ENCODE measurements around the gene SLC6A18. TPM values are rescaled to one million over a fixed set of nuclear protein-coding genes. Genes with fewer than 3 reads are reported as not detected.

Gene SLC6A18
- total and polyA plus RNA-seq, 5 donors from 2014 or later = not detected

- H3K27ac ChIP-seq (ENCODE audit: insufficient read depth, low read length, poor library complexity, severe bottlenecking) = no peak overlapping the region
- no peaks in the 10 kb centered on the region for H3K36me3 ChIP-seq (ENCODE audit: control insufficient read depth, insufficient read depth, low read length)
- DNase-seq (no peak), ATAC-seq (ENCODE audit: low read depth in 2 of 2) (no peak)
- H3K4me3 ChIP-seq (ENCODE audit: low read depth, low read length) = no peak overlapping the region
- H3K4me1 Mint-ChIP-seq = peaks cover 0 to 3% (median 0%) of the 10 kb centered on the region in 4 donors
- no peaks in the 10 kb centered on the region for H3K9me3 ChIP-seq (ENCODE audit: control insufficient read depth in 2 of 2, low read length in 2 of 2)
- no peaks in the 10 kb centered on the region for H3K4me1 ChIP-seq (ENCODE audit: control insufficient read depth, insufficient read depth, low read length, poor library complexity, severe bottlenecking)
- no peaks in the 10 kb centered on the region for H3K27me3 Mint-ChIP-seq
- H3K36me3 Mint-ChIP-seq = no peaks in the 10 kb centered on the region
- H3K27me3 ChIP-seq (ENCODE audit: control insufficient read depth, insufficient read depth, low read length) = no peaks in the 10 kb centered on the region
- no peak overlapping the region for H3K27ac Mint-ChIP-seq
- peaks cover 0 to 2% (median 0%) of the 10 kb centered on the region in 7 donors for H3K9me3 Mint-ChIP-seq
- no peak overlapping the region for H3K4me3 Mint-ChIP-seq
Measured at GRCh38 chr5:1218351-1219080, 6.7 kb upstream of the SLC6A18 start.

- H3K27me3 ChIP-seq (ENCODE audit: control insufficient read depth, insufficient read depth, low read length) = no peaks in the 10 kb centered on the region
- H3K36me3 ChIP-seq (ENCODE audit: control insufficient read depth, insufficient read depth, low read length) = no peaks in the 10 kb centered on the region
- no peak for ATAC-seq (ENCODE audit: low read depth in 2 of 2)
Measured at GRCh38 chr5:1219098-1219767, 5.9 kb upstream of the SLC6A18 start.

GRCh38 chr5:1219768-1220100, 5.4 kb upstream of the SLC6A18 start:
- no peaks in the 10 kb centered on the region for H3K36me3 Mint-ChIP-seq
- H3K9me3 ChIP-seq (ENCODE audit: control insufficient read depth in 2 of 2, low read length in 2 of 2) = no peaks in the 10 kb centered on the region
- H3K27ac ChIP-seq (ENCODE audit: insufficient read depth, low read length, poor library complexity, severe bottlenecking) = no peak overlapping the region
- no peaks in the 10 kb centered on the region for H3K27me3 ChIP-seq (ENCODE audit: control insufficient read depth, insufficient read depth, low read length)
- H3K4me3 ChIP-seq (ENCODE audit: low read depth, low read length) = no peak overlapping the region
- no peak overlapping the region for H3K27ac Mint-ChIP-seq
- ATAC-seq (ENCODE audit: low read depth in 2 of 2) = no peak
- no peaks in the 10 kb centered on the region for H3K4me1 ChIP-seq (ENCODE audit: control insufficient read depth, insufficient read depth, low read length, poor library complexity, severe bottlenecking)
- H3K36me3 ChIP-seq (ENCODE audit: control insufficient read depth, insufficient read depth, low read length) = no peaks in the 10 kb centered on the region
- no peak overlapping the region for H3K4me3 Mint-ChIP-seq
- peaks cover 0 to 3% (median 0%) of the 10 kb centered on the region in 4 donors for H3K4me1 Mint-ChIP-seq
- no peak for DNase-seq
- H3K27me3 Mint-ChIP-seq = no peaks in the 10 kb centered on the region
- H3K9me3 Mint-ChIP-seq = peaks cover 0 to 2% (median 0%) of the 10 kb centered on the region in 7 donors

More at GRCh38 chr5:1219098-1219767, 5.9 kb upstream of the SLC6A18 start:
- Mint-ChIP-seq H3K4me3 (no peak overlapping the region), H3K27me3 (no peaks in the 10 kb centered on the region), H3K36me3 (no peaks in the 10 kb centered on the region), H3K27ac (no peak overlapping the region), H3K9me3 (peaks cover 0 to 2% (median 0%) of the 10 kb centered on the region in 7 donors), H3K4me1 (peaks cover 0 to 3% (median 0%) of the 10 kb centered on the region in 4 donors)
- no peak for DNase-seq
- Histone ChIP-seq H3K4me1 (ENCODE audit: control insufficient read depth, insufficient read depth, low read length, poor library complexity, severe bottlenecking) (no peaks in the 10 kb centered on the region), H3K27ac (ENCODE audit: insufficient read depth, low read length, poor library complexity, severe bottlenecking) (no peak overlapping the region), H3K9me3 (ENCODE audit: control insufficient read depth in 2 of 2, low read length in 2 of 2) (no peaks in the 10 kb centered on the region), H3K4me3 (ENCODE audit: low read depth, low read length) (no peak overlapping the region)

GRCh38 chr5:1220351-1220750, 4.8 kb upstream of the SLC6A18 start:
- no peak overlapping the region for H3K4me3 ChIP-seq (ENCODE audit: low read depth, low read length)
- no peaks in the 10 kb centered on the region for H3K27me3 ChIP-seq (ENCODE audit: control insufficient read depth, insufficient read depth, low read length)
- Mint-ChIP-seq H3K27me3 (no peaks in the 10 kb centered on the region), H3K36me3 (no peaks in the 10 kb centered on the region), H3K4me3 (no peak overlapping the region), H3K9me3 (peaks cover 0 to 2% (median 0%) of the 10 kb centered on the region in 7 donors), H3K27ac (no peak overlapping the region), H3K4me1 (peaks cover 0 to 3% (median 0%) of the 10 kb centered on the region in 4 donors)
- no peak for DNase-seq
- H3K27ac ChIP-seq (ENCODE audit: insufficient read depth, low read length, poor library complexity, severe bottlenecking) = no peak overlapping the region
- H3K9me3 ChIP-seq (ENCODE audit: control insufficient read depth in 2 of 2, low read length in 2 of 2) = no peaks in the 10 kb centered on the region
- no peaks in the 10 kb centered on the region for H3K4me1 ChIP-seq (ENCODE audit: control insufficient read depth, insufficient read depth, low read length, poor library complexity, severe bottlenecking)
- no peak for ATAC-seq (ENCODE audit: low read depth in 2 of 2)
- no peaks in the 10 kb centered on the region for H3K36me3 ChIP-seq (ENCODE audit: control insufficient read depth, insufficient read depth, low read length)

GRCh38 chr5:1220831-1221230, 4.3 kb upstream of the SLC6A18 start:
- Histone ChIP-seq H3K4me1 (ENCODE audit: control insufficient read depth, insufficient read depth, low read length, poor library complexity, severe bottlenecking) (no peaks in the 10 kb centered on the region), H3K4me3 (ENCODE audit: low read depth, low read length) (no peak overlapping the region), H3K36me3 (ENCODE audit: control insufficient read depth, insufficient read depth, low read length) (no peaks in the 10 kb centered on the region), H3K27me3 (ENCODE audit: control insufficient read depth, insufficient read depth, low read length) (no peaks in the 10 kb centered on the region), H3K27ac (ENCODE audit: insufficient read depth, low read length, poor library complexity, severe bottlenecking) (no peak overlapping the region), H3K9me3 (ENCODE audit: control insufficient read depth in 2 of 2, low read length in 2 of 2) (no peaks in the 10 kb centered on the region)
- Mint-ChIP-seq H3K27me3 (no peaks in the 10 kb centered on the region), H3K4me1 (peaks cover 0 to 3% (median 0%) of the 10 kb centered on the region in 4 donors), H3K4me3 (no peak overlapping the region), H3K9me3 (peaks cover 0 to 2% (median 0%) of the 10 kb centered on the region in 7 donors), H3K36me3 (no peaks in the 10 kb centered on the region), H3K27ac (no peak overlapping the region)
- ATAC-seq (ENCODE audit: low read depth in 2 of 2) (no peak), DNase-seq (no peak)

DNA sequence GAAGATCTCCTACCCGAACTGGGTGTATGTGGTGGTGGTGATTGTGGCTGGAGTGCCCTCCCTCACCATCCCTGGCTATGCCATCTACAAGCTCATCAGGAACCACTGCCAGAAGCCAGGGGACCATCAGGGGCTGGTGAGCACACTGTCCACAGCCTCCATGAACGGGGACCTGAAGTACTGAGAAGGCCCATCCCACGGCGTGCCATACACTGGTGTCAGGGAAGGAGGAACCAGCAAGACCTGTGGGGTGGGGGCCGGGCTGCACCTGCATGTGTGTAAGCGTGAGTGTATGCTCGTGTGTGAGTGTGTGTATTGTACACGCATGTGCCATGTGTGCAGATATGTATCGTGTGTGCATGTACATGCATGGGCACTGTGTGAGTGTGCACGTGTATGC, 3.5 kb upstream of the SLC6A18 start:
- H3K4me3 ChIP-seq (ENCODE audit: low read depth, low read length) = no peak overlapping the region
- no peak overlapping the region for H3K4me3 Mint-ChIP-seq
- H3K9me3 Mint-ChIP-seq = peaks cover 0 to 2% (median 0%) of the 10 kb centered on the region in 7 donors
- H3K27me3 Mint-ChIP-seq = no peaks in the 10 kb centered on the region
- DNase-seq (no peak), ATAC-seq (ENCODE audit: low read depth in 2 of 2) (no peak)
- no peaks in the 10 kb centered on the region for H3K36me3 Mint-ChIP-seq
- no peaks in the 10 kb centered on the region for H3K36me3 ChIP-seq (ENCODE audit: control insufficient read depth, insufficient read depth, low read length)
- H3K27ac ChIP-seq (ENCODE audit: insufficient read depth, low read length, poor library complexity, severe bottlenecking) = no peak overlapping the region
- no peaks in the 10 kb centered on the region for H3K27me3 ChIP-seq (ENCODE audit: control insufficient read depth, insufficient read depth, low read length)
- no peak overlapping the region for H3K27ac Mint-ChIP-seq
- H3K4me1 ChIP-seq (ENCODE audit: control insufficient read depth, insufficient read depth, low read length, poor library complexity, severe bottlenecking) = no peaks in the 10 kb centered on the region
- no peaks in the 10 kb centered on the region for H3K9me3 ChIP-seq (ENCODE audit: control insufficient read depth in 2 of 2, low read length in 2 of 2)
- H3K4me1 Mint-ChIP-seq = peaks cover 0 to 3% (median 0%) of the 10 kb centered on the region in 4 donors

- no peaks in the 10 kb centered on the region for H3K36me3 ChIP-seq (ENCODE audit: control insufficient read depth, insufficient read depth, low read length)
- H3K9me3 Mint-ChIP-seq = peaks cover 0 to 2% (median 0%) of the 10 kb centered on the region in 7 donors
- DNase-seq (no peak), ATAC-seq (ENCODE audit: low read depth in 2 of 2) (no peak)
- H3K27ac Mint-ChIP-seq = no peak overlapping the region
- H3K27me3 Mint-ChIP-seq = peaks cover under 1% of the 10 kb centered on the region
- peaks cover 0 to 3% (median 0%) of the 10 kb centered on the region in 4 donors for H3K4me1 Mint-ChIP-seq
- no peaks in the 10 kb centered on the region for H3K9me3 ChIP-seq (ENCODE audit: control insufficient read depth in 2 of 2, low read length in 2 of 2)
- no peak overlapping the region for H3K4me3 ChIP-seq (ENCODE audit: low read depth, low read length)
- no peaks in the 10 kb centered on the region for H3K4me1 ChIP-seq (ENCODE audit: control insufficient read depth, insufficient read depth, low read length, poor library complexity, severe bottlenecking)
- H3K27ac ChIP-seq (ENCODE audit: insufficient read depth, low read length, poor library complexity, severe bottlenecking) = no peak overlapping the region
- no peaks in the 10 kb centered on the region for H3K27me3 ChIP-seq (ENCODE audit: control insufficient read depth, insufficient read depth, low read length)
- no peak overlapping the region for H3K4me3 Mint-ChIP-seq
- no peaks in the 10 kb centered on the region for H3K36me3 Mint-ChIP-seq
Measured at GRCh38 chr5:1222147-1222546, 3.0 kb upstream of the SLC6A18 start.
